Smooth muscle cell of the brain vasculature (primary cell): ENCODE results near the gene EVA1C.
"Not testable (repeated sequence)": the region's sequence is repeated elsewhere in the genome, so short reads cannot be mapped to it uniquely, and the experiment has no call there.

Experiments used
- DNase-seq: peaks from one replicate; pipeline ENCODE4 v3.0.0-alpha.2; 2012; ENCODE audit warnings: low read depth, low spot score

EVA1C gene

DNA sequence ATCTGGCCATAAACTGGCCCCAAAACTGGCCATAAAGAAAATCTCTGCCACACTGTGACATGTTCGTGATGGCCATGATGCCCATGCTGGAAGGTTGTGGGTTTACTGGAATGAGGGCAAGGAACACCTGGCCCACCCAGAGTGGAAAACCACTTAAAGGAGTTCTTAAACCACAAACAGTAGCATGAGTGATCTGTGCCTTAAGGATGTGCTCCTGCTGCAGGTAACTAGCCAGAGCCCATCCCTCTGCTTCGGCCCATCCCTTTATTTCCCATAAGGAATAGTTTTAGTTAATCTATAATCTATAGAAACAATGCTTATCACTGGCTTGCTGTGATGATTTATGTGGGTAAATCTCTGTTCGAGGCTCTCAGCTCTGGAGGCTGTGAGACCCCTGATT is 50.1 kb downstream of the EVA1C start:
- DNase-seq = not testable (repeated sequence)

DNA sequence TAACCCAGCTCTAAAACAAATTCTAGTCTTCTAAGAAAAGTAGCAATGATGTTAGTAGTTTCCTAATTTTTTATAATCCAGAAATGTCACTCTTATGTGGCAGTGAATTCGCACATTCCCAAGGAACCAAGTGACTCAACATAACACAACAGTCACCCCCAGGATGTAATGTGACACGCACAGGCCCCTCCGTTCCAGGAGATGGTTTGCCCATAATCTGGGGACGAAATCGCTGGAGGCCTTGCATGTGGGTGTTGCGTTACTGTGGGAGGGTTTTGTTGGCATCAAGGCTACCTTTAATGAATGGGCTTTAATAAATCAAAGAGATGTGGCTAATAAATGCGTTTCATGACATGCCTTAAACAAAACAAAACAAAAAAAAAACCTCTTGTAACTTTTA is 50.9 kb downstream of the EVA1C start:
- DNase-seq = no peak

DNA sequence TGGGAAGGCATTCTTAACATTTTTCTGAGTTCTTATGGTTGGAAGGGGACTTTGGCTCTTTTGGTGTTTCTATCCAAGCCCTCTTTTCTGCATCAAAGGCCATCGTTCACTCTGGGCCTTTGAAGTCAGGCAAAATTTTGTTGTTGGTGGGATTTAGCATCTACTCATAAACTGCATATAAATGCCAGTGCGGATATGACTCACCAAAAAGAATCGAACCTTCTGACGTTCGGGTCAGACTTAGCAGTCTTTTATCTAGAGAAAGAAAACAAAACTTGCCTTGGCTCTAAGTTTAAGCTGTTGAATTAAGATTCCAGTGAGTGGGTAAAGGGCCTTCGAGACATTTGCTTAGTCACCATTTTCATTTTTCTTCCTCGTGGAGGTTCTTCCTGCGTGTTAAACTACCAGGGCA is 51.4 kb downstream of the EVA1C start:
- peak; percentile 70 for DNase-seq

DNA sequence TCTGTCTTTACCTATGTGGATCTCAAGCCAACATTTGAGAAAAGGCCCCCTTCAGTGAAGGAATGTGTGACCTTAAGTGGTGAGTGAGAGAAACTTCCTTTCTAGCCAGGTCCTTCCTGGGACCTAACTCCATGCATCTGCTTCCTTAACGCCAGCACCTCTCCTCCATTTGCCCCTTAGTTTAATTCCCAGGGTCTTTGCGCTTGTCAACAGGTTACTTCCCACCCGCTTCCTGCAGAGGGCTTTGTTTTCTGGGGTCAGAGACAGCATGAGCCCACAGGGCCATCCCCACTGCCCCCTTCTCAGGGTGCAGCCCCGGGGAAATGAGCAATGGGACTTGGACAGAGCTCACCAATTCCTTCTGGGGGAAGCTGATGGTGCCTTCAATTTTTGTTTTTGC is 54.8 kb downstream of the EVA1C start:
- no peak for DNase-seq

- no peak for DNase-seq
Observed at GRCh38 chr21:32468681-32469111, 56.2 kb downstream of the EVA1C start.

GRCh38 chr21:32469628-32470027 is 57.1 kb downstream of the EVA1C start:
- no peak for DNase-seq

GRCh38 chr21:32470206-32470605 is 57.7 kb downstream of the EVA1C start:
- no peak for DNase-seq

DNA sequence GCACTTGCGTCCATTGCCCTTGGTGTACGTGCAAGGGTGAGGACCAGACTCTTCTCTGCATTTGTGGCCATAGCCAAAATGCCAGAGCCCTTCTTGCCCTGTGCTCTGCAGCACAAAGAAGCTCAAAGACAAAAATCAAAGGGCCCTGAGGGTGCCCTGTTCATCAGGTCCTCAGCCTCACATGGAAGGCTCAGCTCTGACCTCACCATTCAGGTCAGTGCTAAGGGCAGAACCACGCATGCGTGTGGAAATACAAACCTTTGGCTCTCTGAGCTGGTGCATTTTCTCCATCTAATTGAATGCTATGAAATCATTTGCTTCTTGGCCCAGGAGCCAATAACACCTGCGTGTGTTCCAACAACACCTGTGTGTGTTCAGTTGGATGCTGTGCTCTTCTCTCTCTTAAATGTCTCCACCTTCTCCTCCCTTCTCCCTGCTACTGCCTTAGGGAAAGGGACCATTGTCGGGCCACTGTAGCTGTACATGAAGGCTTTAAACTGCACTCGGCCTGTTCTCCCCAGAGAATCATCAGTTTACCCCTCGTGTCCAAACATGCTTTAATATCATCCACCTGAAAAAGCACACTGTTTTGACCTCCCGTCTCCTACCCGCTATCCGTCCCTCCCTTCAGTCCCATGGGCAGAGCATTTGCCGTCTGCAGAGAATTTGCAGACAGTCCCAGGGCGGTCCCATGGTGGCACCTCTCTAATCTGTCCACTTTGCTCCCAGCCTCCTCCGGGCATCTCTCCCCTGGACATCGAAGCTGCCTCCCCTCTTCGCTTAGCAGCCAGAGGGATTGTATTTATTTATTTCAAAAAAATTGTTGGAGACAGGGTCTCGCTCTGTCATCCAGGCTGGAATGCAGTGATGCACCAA is 60.6 kb downstream of the EVA1C start:
- DNase-seq = no peak

- DNase-seq = no peak
Observed at GRCh38 chr21:32474179-32475059, 61.9 kb downstream of the EVA1C start.

DNA sequence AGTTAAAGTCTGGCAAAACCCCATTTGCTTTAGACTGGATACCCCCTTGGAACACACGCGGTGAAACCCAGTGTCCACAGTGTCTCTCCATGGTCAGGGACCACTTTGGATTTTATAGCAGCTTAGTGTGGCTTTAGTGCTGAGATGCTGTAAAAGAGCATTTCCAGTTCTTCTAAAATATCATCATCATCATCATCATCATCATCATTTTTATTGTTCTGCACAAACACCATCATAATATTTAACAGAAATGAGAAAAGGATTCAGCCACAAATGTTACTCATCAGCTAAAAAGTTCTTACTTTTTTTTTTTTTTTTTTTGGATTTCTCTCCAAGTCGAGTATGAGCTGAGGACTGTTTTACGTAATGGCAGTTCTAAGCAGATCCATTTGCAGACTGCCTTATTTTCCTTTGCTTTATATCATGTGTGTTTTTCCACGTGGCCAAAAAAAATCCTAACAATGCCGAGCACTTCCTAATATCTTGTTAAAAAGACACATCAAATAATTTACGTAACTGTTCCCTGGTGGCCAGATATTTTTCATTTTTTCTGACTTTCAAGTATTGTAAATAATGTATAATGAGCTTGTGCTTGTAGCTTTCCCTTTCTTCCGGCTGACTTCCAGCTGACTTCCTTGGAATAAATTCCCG is 62.8 kb downstream of the EVA1C start:
- no peak for DNase-seq

- no peak for DNase-seq
Observed at GRCh38 chr21:32476661-32477423, 64.3 kb downstream of the EVA1C start.

DNA sequence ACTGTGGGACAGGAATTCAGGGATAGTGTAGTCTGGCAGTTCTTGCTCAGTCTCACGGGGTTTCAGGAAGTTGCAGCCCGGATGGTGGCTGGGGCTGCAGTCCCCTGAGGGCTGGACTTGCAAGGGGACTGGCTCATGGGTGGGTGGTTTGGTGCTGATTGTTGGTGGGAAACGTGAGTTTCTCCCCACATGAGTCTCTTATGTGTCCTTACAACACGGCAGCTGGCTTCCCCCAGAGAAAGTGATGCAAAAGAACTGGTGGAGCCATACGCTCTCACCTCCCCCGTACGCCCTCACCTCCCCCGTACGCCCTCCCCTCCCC is 64.9 kb downstream of the EVA1C start:
- no peak for DNase-seq

- no peak for DNase-seq
Observed at GRCh38 chr21:32481875-32482408, 69.4 kb downstream of the EVA1C start.

DNA sequence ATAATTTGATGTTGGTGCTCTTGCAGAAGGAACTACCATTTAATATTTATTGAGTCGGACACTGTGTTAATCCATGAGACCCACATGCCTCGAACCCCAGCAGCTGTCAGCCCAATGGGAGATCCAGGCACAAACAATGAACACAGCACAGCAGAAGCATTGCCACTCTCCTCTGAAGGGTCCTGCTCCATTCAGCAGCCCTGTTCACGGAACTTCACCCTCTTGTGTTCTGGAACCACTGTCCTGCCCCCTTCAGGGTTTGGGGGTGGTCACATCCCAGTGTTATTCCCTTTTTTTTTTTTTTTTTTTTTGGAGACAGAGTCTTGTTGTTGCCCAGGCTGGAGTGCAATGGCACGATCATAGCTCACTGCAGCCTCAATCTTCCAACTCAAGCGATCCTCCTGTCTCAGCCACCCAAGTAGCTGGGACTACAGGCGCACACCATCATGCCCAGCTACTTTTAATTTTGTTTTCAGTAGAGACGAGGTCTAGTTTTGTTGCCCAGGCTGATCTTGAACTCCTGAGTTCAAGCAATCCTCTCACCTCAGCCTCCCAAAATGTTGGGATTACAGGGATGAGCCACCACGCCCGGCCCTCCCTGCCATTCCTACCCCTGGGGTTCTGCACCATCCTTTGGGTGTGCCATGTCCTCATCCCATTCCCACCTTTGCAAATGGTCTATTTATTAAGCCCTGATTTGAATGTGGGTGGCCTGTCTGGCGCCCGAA is 70.2 kb downstream of the EVA1C start:
- no peak for DNase-seq

- DNase-seq = no peak
Observed at GRCh38 chr21:32483293-32483595, 70.7 kb downstream of the EVA1C start.

DNA sequence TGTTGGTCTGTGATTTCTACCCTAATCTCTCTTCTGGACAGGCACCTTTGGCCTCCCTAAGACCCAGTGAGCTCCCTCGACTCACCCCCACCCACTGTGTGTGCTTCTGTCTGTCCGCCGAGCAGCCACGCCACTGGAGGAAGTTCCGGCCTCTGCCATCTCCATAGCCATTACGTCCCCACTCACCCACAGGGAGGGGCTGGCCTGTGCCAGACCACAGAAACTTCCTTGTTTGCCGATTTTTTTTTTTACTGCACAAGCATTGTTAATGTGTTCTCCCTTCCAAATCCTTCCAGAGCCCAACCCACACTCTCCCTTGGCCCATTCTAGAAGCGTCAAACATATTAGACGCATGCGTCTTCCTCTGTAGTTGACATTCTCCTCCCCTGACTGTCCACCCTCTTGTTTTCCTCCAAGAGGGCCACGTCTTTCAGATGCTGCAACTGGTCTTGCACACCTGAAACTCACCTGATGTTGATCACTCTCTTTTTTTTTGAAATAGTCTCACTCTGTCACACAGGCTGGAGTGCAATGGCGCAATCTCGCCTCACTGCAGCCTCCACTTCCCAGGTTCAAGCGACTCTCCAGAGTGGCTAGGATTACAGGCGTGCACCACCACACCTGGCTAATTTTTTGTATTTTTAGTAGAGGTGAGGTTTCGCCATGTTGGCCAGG is 72.3 kb downstream of the EVA1C start:
- DNase-seq = no peak

DNA sequence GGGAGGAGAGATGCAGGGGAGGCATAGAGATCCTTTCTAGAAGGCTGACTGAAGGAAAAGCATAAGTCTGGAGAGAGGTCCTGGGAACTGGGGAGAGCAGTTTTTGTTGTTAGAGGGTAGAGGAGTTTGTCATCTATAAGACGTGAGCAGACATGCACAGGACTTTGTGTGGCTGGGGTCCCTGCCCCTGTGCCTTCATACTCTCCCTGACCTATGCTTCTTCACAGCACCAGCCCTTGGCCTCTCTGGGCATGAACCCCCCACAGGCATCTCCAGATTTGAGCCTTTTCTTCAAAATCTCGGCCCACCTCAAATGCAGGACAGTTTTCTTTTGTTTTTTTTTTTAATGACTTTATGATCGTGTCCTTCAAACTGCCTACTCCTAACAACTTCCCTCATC is 79.9 kb downstream of the EVA1C start:
- DNase-seq = no peak

DNA sequence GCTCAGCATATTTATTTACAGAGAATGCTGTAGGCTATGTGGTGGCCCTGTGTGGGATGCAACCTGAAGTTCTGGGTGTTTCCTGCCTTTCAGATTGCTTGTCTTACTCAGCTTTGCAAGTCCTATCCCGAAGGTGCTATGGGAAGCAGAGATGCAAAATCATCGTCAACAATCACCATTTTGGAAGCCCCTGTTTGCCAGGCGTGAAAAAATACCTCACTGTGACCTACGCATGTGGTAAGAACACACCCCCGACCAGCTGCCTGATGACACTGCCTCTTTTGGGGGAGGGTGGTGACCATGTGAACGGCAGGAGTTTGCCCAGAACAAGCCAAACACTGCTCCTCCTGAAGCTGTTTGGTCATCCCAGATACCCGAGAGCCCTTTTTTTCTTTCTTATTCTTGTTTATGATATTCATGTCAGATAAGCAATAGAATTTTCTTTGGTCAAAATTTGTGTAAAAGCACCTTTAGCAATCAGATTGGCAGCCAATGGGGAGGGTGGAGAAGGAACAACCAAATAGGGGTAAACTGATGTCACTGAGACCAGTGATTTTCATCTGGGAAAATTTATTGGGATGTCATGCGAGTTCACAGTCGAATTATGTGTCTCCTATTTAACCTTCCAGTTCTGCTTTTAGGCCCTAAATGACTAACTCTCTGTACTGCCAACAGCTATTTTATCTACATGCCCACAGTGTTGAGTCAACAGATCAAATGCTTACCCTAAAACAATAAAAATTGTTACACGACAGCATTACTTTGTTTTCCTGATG is 82.6 kb downstream of the EVA1C start:
- no peak for DNase-seq

- DNase-seq = no peak
Observed at GRCh38 chr21:32496568-32496967, 84.1 kb downstream of the EVA1C start.
